Retinal pigment epithelial cell (primary cell): ENCODE results near the gene BCAP31.

ENCODE experiments used
- DNase-seq: peaks from one replicate; pipeline ENCODE4 v3.0.0-alpha.2; 2010; ENCODE audit warnings: low read depth
- H3K4me3 ChIP-seq: 2 replicates; pipeline ENCODE4 v1.5.1; 2011; ENCODE audit warnings: mild to moderate bottlenecking, low read length, control low read depth, moderate library complexity
- CTCF ChIP-seq: conservative IDR thresholded peaks from 2 replicates; pipeline ENCODE4 v1.5.1; 2011; ENCODE audit warnings: low read depth, low read length, control low read depth, inconsistent platforms

Gene BCAP31

GRCh38 chrX:153741446-153741845 is 17.3 kb upstream of the BCAP31 start:
- TF ChIP-seq CTCF, result no peak
- no peak for DNase-seq
- no peak overlapping the region for H3K4me3 ChIP-seq

- H3K4me3 ChIP-seq, result no peak overlapping the region
- no peak for TF ChIP-seq CTCF
- no peak for DNase-seq
These were observed 16.5 kb upstream of the BCAP31 start for GRCh38 chrX:153740631-153741222.

GRCh38 chrX:153739754-153740486 is 15.7 kb upstream of the BCAP31 start:
- no peak for TF ChIP-seq CTCF
- no peak for DNase-seq
- H3K4me3 ChIP-seq, result no peak overlapping the region

GRCh38 chrX:153738056-153738605 is 13.9 kb upstream of the BCAP31 start:
- no peak for TF ChIP-seq CTCF
- no peak overlapping the region for H3K4me3 ChIP-seq
- no peak for DNase-seq

- TF ChIP-seq CTCF, result no peak
- DNase-seq, result no peak
- no peak overlapping the region for H3K4me3 ChIP-seq
These were observed 12.8 kb upstream of the BCAP31 start for GRCh38 chrX:153736871-153737441.

GRCh38 chrX:153736071-153736820 is 12.1 kb upstream of the BCAP31 start:
- DNase-seq, result no peak
- no peak for TF ChIP-seq CTCF
- no peak overlapping the region for H3K4me3 ChIP-seq
